HCT116 (cell line): ENCODE measurements around the gene KCNA4. TPM values are rescaled to one million over a fixed set of nuclear protein-coding genes. Genes with fewer than 3 reads are reported as not detected.

Source experiments
- ATAC-seq: fragments of 200-7000 bp; cut with Tn5 transposase; 2 replicates; pipeline ENCODE4 v1.9.1; 2020; ENCODE audit warnings: mild to moderate bottlenecking, moderate library complexity
- BruUV-seq: library from RNA; stranded (reverse); fragments of 400-500 nt; replicated peaks from 2 replicates; lab custom pipeline; 2021; lab: Mats Ljungman, UMichigan
- CTCF ChIA-PET: fragments of 300-600 bp; sonication (Branson Sonifier 250); formaldehyde crosslinking; loops from one replicate; lab custom pipeline; 2021; ENCODE audit warnings: antibody characterized with exemption; lab: Charles Lee
- POLR2A ChIA-PET: fragments of 300-600, 350-600 bp; sonication (Branson Sonifier 250); formaldehyde crosslinking; loops from one replicate; lab custom pipeline; 2021; ENCODE audit warnings: antibody characterized with exemption; lab: Charles Lee
- RAD21 ChIA-PET, 2 experiments: fragments of 300-600 bp; sonication (Branson Sonifier 250); formaldehyde crosslinking; loops; one replicate each; lab custom pipeline; 2023; ENCODE audit warnings: low total read pairs in 2 of 2; ENCODE audit not compliant: uncharacterized antibody in 2 of 2, unreplicated experiment in 2 of 2, low non-redundant PET in 1 of 2; lab: Charles Lee
- DNase-seq: peaks from one replicate; pipeline ENCODE4 v3.0.0-alpha.2; 2010; ENCODE audit warnings: low read depth, low spot score
- H2AFZ ChIP-seq: fragments of 200-600 bp; shearing (Covaris generic), sonication (generic); 2 replicates; pipeline ENCODE4 v1.6.1; 2017; ENCODE audit warnings: low read depth, mixed run types, mixed read lengths, antibody characterized with exemption, low read length; ENCODE audit not compliant: poor library complexity, severe bottlenecking
- H3K27ac ChIP-seq: 2 replicates; pipeline ENCODE4 v1.5.1; 2012; ENCODE audit warnings: low read depth, low read length
- H3K27me3 ChIP-seq: fragments of 200-600 bp; sonication (generic); 2 replicates; pipeline ENCODE4 v1.6.1; 2016; ENCODE audit warnings: mixed run types, low read length, mixed read lengths; ENCODE audit not compliant: insufficient read depth
- H3K36me3 ChIP-seq, 2 experiments: fragments of 200-500 bp in 1 of 2; fragments of 200-600 bp in 1 of 2; sonication (Bioruptor generic) in 1 of 2; sonication (generic) in 1 of 2; 2 replicates each; pipeline versions ENCODE4 v1.5.1 to v1.6.1; 2014 to 2016; ENCODE audit warnings: low read length in 2 of 2, inconsistent platforms in 1 of 2, mixed read lengths in 1 of 2, mixed run types in 1 of 2; ENCODE audit not compliant: insufficient read depth in 2 of 2, control insufficient read depth in 1 of 2
- H3K4me1 ChIP-seq, 2 experiments: fragments of 200-600 bp in 1 of 2; sonication (generic) in 1 of 2; 2 replicates each; pipeline versions ENCODE4 v1.5.1 to v1.6.1; 2012 to 2017; ENCODE audit warnings: low read length in 2 of 2, inconsistent platforms in 1 of 2, mild to moderate bottlenecking in 1 of 2, mixed read lengths in 1 of 2, mixed run types in 1 of 2, moderate library complexity in 1 of 2; ENCODE audit not compliant: insufficient read depth in 2 of 2, control insufficient read depth in 1 of 2
- H3K4me2 ChIP-seq: fragments of 200-600 bp; sonication (generic); 2 replicates; pipeline ENCODE4 v1.6.1; 2017; ENCODE audit warnings: mixed run types, low read length, mixed read lengths
- H3K4me3 ChIP-seq, 2 experiments: fragments of 200-600 bp in 1 of 2; sonication (generic) in 1 of 2; replicated peaks in 1 of 2; 2 replicates each; pipeline ENCODE4 v1.5.1; 2011 to 2016; ENCODE audit warnings: low read length in 2 of 2, control low read depth in 1 of 2, low read depth in 1 of 2, mild to moderate bottlenecking in 1 of 2, mixed read lengths in 1 of 2, mixed run types in 1 of 2
- H3K79me2 ChIP-seq: fragments of 200-600 bp; sonication (generic); 2 replicates; pipeline ENCODE4 v1.6.1; 2017; ENCODE audit warnings: mild to moderate bottlenecking, mixed run types, low read length, moderate library complexity, mixed read lengths; ENCODE audit not compliant: insufficient read depth
- H3K9ac ChIP-seq: fragments of 200-600 bp; sonication (generic); 2 replicates; pipeline ENCODE4 v1.6.1; 2016; ENCODE audit warnings: low read length, mixed read lengths
- H3K9me2 ChIP-seq: fragments of 200-600 bp; sonication (generic), shearing (Covaris generic); 2 replicates; pipeline ENCODE4 v1.6.1; 2017; ENCODE audit warnings: mixed run types, mild to moderate bottlenecking, moderate library complexity; ENCODE audit not compliant: insufficient read depth
- H3K9me3 ChIP-seq, 2 experiments: fragments of 200-500 bp in 1 of 2; fragments of 200-600 bp in 1 of 2; sonication (Bioruptor generic) in 1 of 2; sonication (generic) in 1 of 2; 2 replicates each; pipeline ENCODE4 v1.6.1; 2014 to 2017; ENCODE audit warnings: low read length in 2 of 2, mixed read lengths in 2 of 2, inconsistent platforms in 1 of 2, low read depth in 1 of 2, mild to moderate bottlenecking in 1 of 2, mixed run types in 1 of 2, moderate library complexity in 1 of 2; ENCODE audit not compliant: control insufficient read depth in 1 of 2, insufficient read depth in 1 of 2
- H4K20me1 ChIP-seq: fragments of 200-600 bp; sonication (generic), shearing (Covaris generic); 2 replicates; pipeline ENCODE4 v1.6.1; 2017; ENCODE audit warnings: mixed run types, mild to moderate bottlenecking, moderate library complexity; ENCODE audit not compliant: insufficient read depth
- CEBPB ChIP-seq: IDR thresholded peaks from 2 replicates; pipeline ENCODE4 v1.6.1; 2012; ENCODE audit warnings: low read depth
- POLR2A ChIP-seq: IDR thresholded peaks from 2 replicates; pipeline ENCODE4 v1.7.0; 2011; ENCODE audit warnings: borderline replicate concordance; ENCODE audit not compliant: insufficient read depth, insufficient read length; ENCODE audit errors: extremely low read depth
- POLR2AphosphoS5 ChIP-seq: IDR thresholded peaks from 2 replicates; pipeline ENCODE4 v1.6.1; 2011; ENCODE audit warnings: mild to moderate bottlenecking, low read depth, low read length, moderate library complexity
- RAD21 ChIP-seq: IDR thresholded peaks from 2 replicates; pipeline ENCODE4 v1.6.1; 2012; ENCODE audit warnings: low read depth, mild to moderate bottlenecking
- SRF ChIP-seq: IDR thresholded peaks from 2 replicates; pipeline ENCODE4 v1.6.1; 2012; ENCODE audit warnings: low read depth
- YY1 ChIP-seq: IDR thresholded peaks from 2 replicates; pipeline ENCODE4 v1.6.1; 2011; ENCODE audit warnings: low read length, low read depth, moderate library complexity, mild to moderate bottlenecking; ENCODE audit not compliant: insufficient replicate concordance; ENCODE audit errors: extremely low read depth
- intact Hi-C: fragments of 100-400 bp; cut with micrococcal nuclease; formaldehyde crosslinking; loops from 2 replicates; pipeline ENCODE4 v1.10.0; 2022
- total RNA-seq: library from RNA; stranded (reverse); gene quantifications from one replicate; pipeline ENCODE4 v1.2.1, GENCODE V29; 2021; ENCODE audit not compliant: unreplicated experiment
- TF ChIP-seq, protein P1 (sequence below): IDR thresholded peaks from 2 replicates; pipeline ENCODE4 v1.6.1; 2011; ENCODE audit warnings: mild to moderate bottlenecking, low read length, moderate library complexity; ENCODE audit not compliant: insufficient replicate concordance; ENCODE audit errors: extremely low read depth

KCNA4 gene
- total RNA-seq, 1 experiment from 2014 or later, result not detected

DNA sequence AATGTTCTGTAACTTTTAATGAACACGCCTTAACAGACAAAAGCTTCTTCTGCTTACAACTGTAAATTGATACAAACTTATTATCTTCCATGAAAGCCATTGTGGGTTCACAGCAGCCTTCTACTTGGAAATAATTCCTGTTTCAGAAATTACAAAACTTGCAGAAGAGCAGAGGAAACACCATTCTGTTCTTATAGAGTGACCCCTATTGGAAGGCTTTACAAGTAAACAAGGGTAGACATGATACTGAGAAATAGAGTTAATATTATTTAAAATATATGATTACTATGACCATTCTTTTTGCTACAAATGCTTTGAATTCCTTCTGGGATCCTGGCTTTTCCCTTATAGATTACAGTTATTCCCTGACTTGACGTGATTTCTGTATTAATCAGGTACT, 32.4 kb upstream of the KCNA4 start (continued):
- TF ChIP-seq, protein P1, sequence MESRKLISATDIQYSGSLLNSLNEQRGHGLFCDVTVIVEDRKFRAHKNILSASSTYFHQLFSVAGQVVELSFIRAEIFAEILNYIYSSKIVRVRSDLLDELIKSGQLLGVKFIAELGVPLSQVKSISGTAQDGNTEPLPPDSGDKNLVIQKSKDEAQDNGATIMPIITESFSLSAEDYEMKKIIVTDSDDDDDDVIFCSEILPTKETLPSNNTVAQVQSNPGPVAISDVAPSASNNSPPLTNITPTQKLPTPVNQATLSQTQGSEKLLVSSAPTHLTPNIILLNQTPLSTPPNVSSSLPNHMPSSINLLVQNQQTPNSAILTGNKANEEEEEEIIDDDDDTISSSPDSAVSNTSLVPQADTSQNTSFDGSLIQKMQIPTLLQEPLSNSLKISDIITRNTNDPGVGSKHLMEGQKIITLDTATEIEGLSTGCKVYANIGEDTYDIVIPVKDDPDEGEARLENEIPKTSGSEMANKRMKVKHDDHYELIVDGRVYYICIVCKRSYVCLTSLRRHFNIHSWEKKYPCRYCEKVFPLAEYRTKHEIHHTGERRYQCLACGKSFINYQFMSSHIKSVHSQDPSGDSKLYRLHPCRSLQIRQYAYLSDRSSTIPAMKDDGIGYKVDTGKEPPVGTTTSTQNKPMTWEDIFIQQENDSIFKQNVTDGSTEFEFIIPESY, result no peak

DNA sequence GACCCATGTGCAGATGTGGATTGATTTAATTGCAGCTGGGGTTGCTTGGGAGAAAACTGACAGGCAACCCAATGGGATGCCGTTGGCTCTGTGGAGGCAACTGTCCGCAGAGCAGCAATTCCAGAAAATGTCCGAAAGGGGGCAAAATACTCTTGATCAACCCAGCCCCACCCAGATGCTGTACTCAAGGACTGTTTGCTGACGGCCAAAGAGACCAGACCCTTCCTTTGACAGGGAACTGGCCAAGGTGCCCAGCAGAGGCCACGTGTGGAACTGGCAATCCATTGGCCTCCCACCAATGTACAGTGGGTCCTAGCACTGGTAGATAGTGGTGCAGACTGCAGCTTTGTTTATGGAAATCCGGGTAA, 29.7 kb upstream of the KCNA4 start:
- no peak overlapping the region for H3K27ac ChIP-seq
- H3K9me3 ChIP-seq, result no peaks in the 10 kb centered on the region; a peak in 1 of 4 replicates
- no peaks in the 10 kb centered on the region for H4K20me1 ChIP-seq
- RAD21 ChIA-PET, result no interaction called here
- no peak overlapping the region for H3K4me2 ChIP-seq
- TF ChIP-seq SRF (no peak), CEBPB (no peak), RAD21 (no peak), POLR2AphosphoS5 (no peak), YY1 (no peak), POLR2A (no peak)
- TF ChIP-seq, all 23 proteins: peak for 0
- ChIA-PET CTCF (no interaction called here), POLR2A (no interaction called here)
- H2AFZ ChIP-seq, result no peak overlapping the region
- H3K9ac ChIP-seq, result no peak overlapping the region
- no peaks in the 10 kb centered on the region for H3K27me3 ChIP-seq
- ATAC-seq (no peak), DNase-seq (no peak)
- BruUV-seq, result no TSS peak
- H3K4me1 ChIP-seq, result no peaks in the 10 kb centered on the region
- H3K79me2 ChIP-seq, result no peaks in the 10 kb centered on the region
- H3K9me2 ChIP-seq, result no peaks in the 10 kb centered on the region
- intact Hi-C loops, result no loop called here
- H3K4me3 ChIP-seq, result no peak overlapping the region
- H3K36me3 ChIP-seq, result no peaks in the 10 kb centered on the region
